PC-3 (cell line): ENCODE data around the gene CACNA1C. TPM values are rescaled to one million over a fixed set of nuclear protein-coding genes. Genes with fewer than 3 reads are reported as not detected.

Experiments used
- ATAC-seq: fragments of 200-7000 bp; cut with Tn5 transposase; 2 replicates; pipeline ENCODE4 v1.9.1; 2020; ENCODE audit warnings: mild to moderate bottlenecking, moderate library complexity
- BruUV-seq: library from RNA; stranded (reverse); fragments of 400-500 nt; replicated peaks from 2 replicates; lab custom pipeline; 2021; lab: Mats Ljungman, UMichigan
- CTCF ChIA-PET: fragments of 300-600 bp; sonication (Branson Sonifier 250); formaldehyde crosslinking; loops from one replicate; lab custom pipeline; 2022; ENCODE audit warnings: antibody characterized with exemption; lab: Charles Lee
- POLR2A ChIA-PET: fragments of 300-600 bp; sonication (Branson Sonifier 250); formaldehyde crosslinking; loops from one replicate; lab custom pipeline; 2022; ENCODE audit warnings: antibody characterized with exemption; ENCODE audit not compliant: unreplicated experiment; lab: Charles Lee
- DNase-seq: peaks from one replicate; pipeline ENCODE4 v3.0.0-alpha.2; 2015
- H2AFZ ChIP-seq: fragments of 300-600 bp; sonication (generic); 2 replicates; pipeline ENCODE4 v1.6.0; 2016; ENCODE audit warnings: antibody characterized with exemption, low read length
- H3F3A ChIP-seq: fragments of 300-600 bp; sonication (generic); one replicate; pipeline ENCODE4 v1.6.0; 2017; ENCODE audit warnings: antibody characterized with exemption, low read length, control low read depth, mild to moderate bottlenecking; ENCODE audit not compliant: unreplicated experiment
- H3K27ac ChIP-seq: fragments of 300-600 bp; sonication (generic); 2 replicates; pipeline ENCODE4 v1.5.1; 2016; ENCODE audit warnings: mild to moderate bottlenecking, low read length
- H3K27me3 ChIP-seq: fragments of 300-600 bp; sonication (generic); 2 replicates; pipeline ENCODE4 v1.6.1; 2016; ENCODE audit warnings: low read length, mixed read lengths
- H3K36me3 ChIP-seq: fragments of 300-600 bp; sonication (generic); 2 replicates; pipeline ENCODE4 v1.6.1; 2016; ENCODE audit warnings: low read depth, mixed run types, low read length, mixed read lengths
- H3K4me1 ChIP-seq: fragments of 300-600 bp; sonication (generic); 2 replicates; pipeline ENCODE4 v1.5.1; 2016; ENCODE audit warnings: low read length; ENCODE audit not compliant: insufficient read depth
- H3K4me2 ChIP-seq: fragments of 300-600 bp; sonication (generic); 2 replicates; pipeline ENCODE4 v1.6.0; 2016; ENCODE audit warnings: low read length
- H3K4me3 ChIP-seq: fragments of 300-600 bp; sonication (generic); 2 replicates; pipeline ENCODE4 v1.5.1; 2016; ENCODE audit warnings: mild to moderate bottlenecking, low read length, mixed read lengths
- H3K79me2 ChIP-seq: fragments of 300-600 bp; sonication (generic); 2 replicates; pipeline ENCODE4 v1.6.1; 2017; ENCODE audit warnings: low read length, mixed read lengths
- H3K9ac ChIP-seq: fragments of 300-600 bp; sonication (generic); 2 replicates; pipeline ENCODE4 v1.6.0; 2016; ENCODE audit warnings: mild to moderate bottlenecking, low read length
- H3K9me2 ChIP-seq: fragments of 300-600 bp; sonication (generic); replicated peaks from 2 replicates; pipeline ENCODE4 v1.6.1; 2016; ENCODE audit warnings: mixed run types, low read length, mixed read lengths
- H3K9me3 ChIP-seq: fragments of 300-600 bp; sonication (generic); 2 replicates; pipeline ENCODE4 v1.6.1; 2016; ENCODE audit warnings: low read length, mixed read lengths
- H4K20me1 ChIP-seq: fragments of 300-600 bp; sonication (generic); 2 replicates; pipeline ENCODE4 v1.6.1; 2016; ENCODE audit warnings: low read length, mixed read lengths
- CTCF ChIP-seq: fragments of 300-600 bp; sonication (generic); conservative IDR thresholded peaks from 2 replicates; pipeline ENCODE4 v1.5.1; 2017; ENCODE audit warnings: antibody characterized with exemption, low read depth, mild to moderate bottlenecking, low read length
- EZH2 ChIP-seq: fragments of 300-600 bp; sonication (generic); IDR thresholded peaks from one replicate; pipeline ENCODE4 v1.6.1; 2017; ENCODE audit warnings: antibody characterized with exemption, mild to moderate bottlenecking, low read length; ENCODE audit not compliant: unreplicated experiment
- EZH2phosphoT487 ChIP-seq: fragments of 300-600 bp; sonication (generic); IDR thresholded peaks from 2 replicates; pipeline ENCODE4 v1.6.1; 2018; ENCODE audit warnings: mild to moderate bottlenecking, antibody characterized with exemption, low read length, borderline replicate concordance
- intact Hi-C: fragments of 100-400 bp; cut with micrococcal nuclease; formaldehyde crosslinking; loops from 2 replicates; pipeline ENCODE4 v1.9.0; 2023
- total RNA-seq: library from RNA; depleted of rRNA; stranded (reverse); fragments of >200 nt; gene quantifications from 2 replicates; pipeline ENCODE4 v1.2.3, GENCODE V29; 2014

The CACNA1C gene
- total RNA-seq, 1 experiment from 2014 or later: not detected

GRCh38 chr12:2187195-2187945 lies 134.6 kb downstream of the CACNA1C start:
- intact Hi-C loops: no loop called here
- no peak for TF ChIP-seq EZH2phosphoT487
- no peak for TF ChIP-seq EZH2
- TF ChIP-seq CTCF: no peak
- no TSS peak for BruUV-seq
- H3F3A ChIP-seq: no peaks in the 10 kb centered on the region
- ChIA-PET POLR2A (no interaction called here), CTCF (no interaction called here)
- DNase-seq (no peak), ATAC-seq (no peak)
- H3K4me1 ChIP-seq: no peaks in the 10 kb centered on the region
- H3K27me3 ChIP-seq: peaks cover 45% of the 10 kb centered on the region
- H3K27ac ChIP-seq: no peak overlapping the region
- H3K79me2 ChIP-seq: no peaks in the 10 kb centered on the region
- H3K9ac ChIP-seq: no peak overlapping the region
- no peaks in the 10 kb centered on the region for H4K20me1 ChIP-seq
- H3K9me2 ChIP-seq: no peaks in the 10 kb centered on the region
- H2AFZ ChIP-seq: no peak overlapping the region
- H3K36me3 ChIP-seq: no peaks in the 10 kb centered on the region
- no peak overlapping the region for H3K4me3 ChIP-seq
- H3K4me2 ChIP-seq: no peak overlapping the region
- no peaks in the 10 kb centered on the region for H3K9me3 ChIP-seq

- TF ChIP-seq CTCF (no peak), EZH2 (no peak), EZH2phosphoT487 (no peak)
- no TSS peak for BruUV-seq
- no peak overlapping the region for H3K4me2 ChIP-seq
- POLR2A ChIA-PET: no interaction called here
- no peak overlapping the region for H3K27ac ChIP-seq
- no peak overlapping the region for H2AFZ ChIP-seq
- H3K36me3 ChIP-seq: no peaks in the 10 kb centered on the region
- H3K27me3 ChIP-seq: peaks cover 38% of the 10 kb centered on the region
- H3K9ac ChIP-seq: no peak overlapping the region
- no peaks in the 10 kb centered on the region for H3K9me3 ChIP-seq
- no peaks in the 10 kb centered on the region for H3K4me1 ChIP-seq
- ATAC-seq (no peak), DNase-seq (no peak)
- intact Hi-C loops: no loop called here
- no peaks in the 10 kb centered on the region for H3F3A ChIP-seq
- H3K4me3 ChIP-seq: no peak overlapping the region
- CTCF ChIA-PET: no interaction called here
- no peaks in the 10 kb centered on the region for H3K9me2 ChIP-seq
- H4K20me1 ChIP-seq: no peaks in the 10 kb centered on the region
- no peaks in the 10 kb centered on the region for H3K79me2 ChIP-seq
Measured at GRCh38 chr12:2190085-2190484, 137.3 kb downstream of the CACNA1C start.

GRCh38 chr12:2190896-2191533 lies 138.2 kb downstream of the CACNA1C start:
- BruUV-seq: no TSS peak
- Histone ChIP-seq H3F3A (no peaks in the 10 kb centered on the region), H3K27ac (no peak overlapping the region), H3K79me2 (no peaks in the 10 kb centered on the region), H3K9ac (no peak overlapping the region), H3K4me2 (no peak overlapping the region), H2AFZ (no peak overlapping the region), H3K4me1 (no peaks in the 10 kb centered on the region), H3K27me3 (peaks cover 33% of the 10 kb centered on the region), H3K9me3 (no peaks in the 10 kb centered on the region), H4K20me1 (no peaks in the 10 kb centered on the region), H3K36me3 (no peaks in the 10 kb centered on the region), H3K9me2 (no peaks in the 10 kb centered on the region), H3K4me3 (no peak overlapping the region)
- DNase-seq (no peak), ATAC-seq (no peak)
- CTCF ChIA-PET: no interaction called here
- intact Hi-C loops: no loop called here
- TF ChIP-seq EZH2 (no peak), CTCF (no peak), EZH2phosphoT487 (no peak)
- POLR2A ChIA-PET: no interaction called here
